ENCODE data around the gene CCDC169.
"Not testable (repeated sequence)": the region's sequence is repeated elsewhere in the genome, so short reads cannot be mapped to it uniquely, and the experiment has no call there.

Gene CCDC169

GRCh38 chr13:36297366-36298338 is at the start of gene CCDC169:
Gene CCDC169, minus strand, starts transcription at chr13:36297814. Its CDS starts 95 bp downstream, at chr13:36297719.
- peak in 1 of 2 donors; percentile 31 for DNase-seq (ENCODE audit: low read depth in 1 of 2, low spot score in 1 of 2)

GRCh38 chr13:36346222-36347083 is 48.8 kb upstream of the CCDC169 start, which contains the start of gene SPART:
Gene SPART, minus strand, starts transcription at chr13:36346394. Its CDS starts 10,564 bp downstream, at chr13:36335830.
- peak; percentile 69 to 71 for DNase-seq (ENCODE audit: low read depth in 1 of 2, low spot score in 1 of 2)

DNA sequence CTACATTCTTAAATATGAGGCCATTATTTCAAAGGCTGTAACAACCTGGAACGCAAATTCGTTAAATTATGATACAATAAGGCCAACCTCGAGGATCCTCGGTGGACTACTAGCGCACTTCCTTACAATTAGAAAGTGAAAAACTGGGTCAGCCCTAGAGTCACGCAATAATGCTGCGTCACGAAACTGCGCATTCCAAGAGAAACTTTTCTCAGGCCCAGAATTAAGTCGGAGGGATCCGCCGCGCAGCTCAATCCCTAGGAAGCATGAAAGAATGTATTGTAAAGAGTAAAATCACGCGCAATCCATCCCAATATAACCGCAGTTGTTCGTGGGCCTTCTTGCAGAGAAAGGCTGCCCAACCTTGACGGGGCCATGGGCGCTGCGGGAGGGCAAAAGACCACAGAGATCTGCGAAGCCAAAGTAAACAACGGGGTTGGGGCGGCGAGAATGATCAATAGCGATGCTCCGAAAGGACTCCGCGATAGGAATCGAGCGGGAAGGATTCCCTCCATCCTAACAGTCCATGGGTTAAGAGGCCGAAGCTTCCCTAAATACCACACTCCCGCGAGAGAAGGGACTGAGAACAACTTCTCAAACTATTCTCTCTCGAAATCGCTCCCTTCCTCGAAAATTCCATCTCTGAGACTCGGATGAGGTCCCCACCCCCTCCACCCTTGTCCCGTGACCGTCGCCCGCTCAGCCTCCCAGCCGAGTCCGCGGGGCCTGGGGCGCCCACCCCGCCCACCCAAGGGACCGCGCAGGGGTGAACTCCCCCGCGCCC is 48.0 kb upstream of the CCDC169 start:
- DNase-seq (ENCODE audit: low read depth in 1 of 2, low spot score in 1 of 2) = peak; percentile 4 to 6

DNA sequence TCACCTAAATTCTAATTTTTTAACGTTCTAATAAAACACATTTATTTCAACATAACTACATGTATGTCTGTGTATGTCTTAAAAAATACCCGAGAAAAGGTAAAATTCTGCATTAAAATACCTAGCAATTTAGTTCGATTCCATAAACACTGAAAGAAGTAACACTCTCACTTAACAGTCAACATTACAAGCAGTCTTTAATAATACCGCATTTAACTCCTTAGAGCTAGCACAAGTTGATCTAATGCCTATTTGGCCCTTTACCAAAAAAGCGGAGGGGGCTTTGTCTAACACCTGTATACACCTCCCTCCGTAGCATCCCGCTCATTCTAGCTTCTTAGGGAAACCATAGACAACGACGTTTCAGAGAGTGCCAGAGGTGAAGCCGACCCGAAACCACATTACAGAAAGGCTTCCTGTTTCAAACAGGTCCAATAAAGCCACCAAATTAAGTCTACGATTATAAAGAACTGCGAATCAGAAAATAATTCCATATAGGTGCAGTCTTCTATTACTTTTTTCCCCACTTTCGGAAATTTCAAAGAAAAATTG is 47.3 kb upstream of the CCDC169 start:
- DNase-seq (ENCODE audit: low read depth in 1 of 2, low spot score in 1 of 2) = no peak

- DNase-seq (ENCODE audit: low read depth in 1 of 2, low spot score in 1 of 2) = no peak
Measured at GRCh38 chr13:36344173-36344572, 46.6 kb upstream of the CCDC169 start.

DNA sequence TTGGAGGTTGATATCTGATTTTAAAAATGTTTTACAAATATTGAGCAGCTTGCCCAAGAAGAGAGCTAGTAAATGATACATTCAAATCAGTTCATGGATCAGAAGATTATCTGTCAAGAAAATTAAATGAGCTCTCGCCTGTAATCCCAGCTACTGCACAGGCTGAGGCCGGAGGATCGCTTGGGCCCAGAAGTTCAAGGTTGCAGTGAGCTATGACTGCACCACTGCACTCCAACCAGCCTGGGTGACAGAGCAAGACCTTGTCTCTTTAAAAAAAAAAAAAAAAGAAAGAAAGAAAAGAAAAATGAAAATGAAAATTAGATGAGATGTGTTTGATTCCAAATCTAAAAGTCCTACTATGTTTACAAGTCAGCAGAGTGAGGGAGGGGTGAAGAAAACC is 46.2 kb upstream of the CCDC169 start:
- no peak for DNase-seq (ENCODE audit: low read depth in 1 of 2, low spot score in 1 of 2)

- DNase-seq (ENCODE audit: low read depth in 1 of 2, low spot score in 1 of 2) = no peak
Measured at GRCh38 chr13:36342715-36343114, 45.1 kb upstream of the CCDC169 start.

DNA sequence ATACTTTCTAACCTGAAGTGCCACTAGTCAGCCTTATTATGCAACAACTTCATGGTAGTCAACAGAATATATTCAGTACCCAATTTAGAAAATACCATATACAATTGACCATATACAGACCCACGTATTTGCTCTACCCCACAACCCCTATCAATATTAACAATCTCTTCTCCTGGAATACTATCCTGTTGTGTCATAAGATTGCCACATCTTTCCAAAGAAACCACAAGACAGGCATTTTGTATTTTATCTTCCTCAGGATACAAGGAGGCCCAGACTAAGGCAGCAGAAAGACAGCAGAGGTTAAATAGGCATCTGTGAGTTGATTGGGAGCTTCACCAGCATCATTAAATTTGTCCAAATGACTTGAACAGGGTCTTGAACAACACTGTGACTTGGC is 44.1 kb upstream of the CCDC169 start:
- DNase-seq (ENCODE audit: low read depth in 1 of 2, low spot score in 1 of 2) = no peak

DNA sequence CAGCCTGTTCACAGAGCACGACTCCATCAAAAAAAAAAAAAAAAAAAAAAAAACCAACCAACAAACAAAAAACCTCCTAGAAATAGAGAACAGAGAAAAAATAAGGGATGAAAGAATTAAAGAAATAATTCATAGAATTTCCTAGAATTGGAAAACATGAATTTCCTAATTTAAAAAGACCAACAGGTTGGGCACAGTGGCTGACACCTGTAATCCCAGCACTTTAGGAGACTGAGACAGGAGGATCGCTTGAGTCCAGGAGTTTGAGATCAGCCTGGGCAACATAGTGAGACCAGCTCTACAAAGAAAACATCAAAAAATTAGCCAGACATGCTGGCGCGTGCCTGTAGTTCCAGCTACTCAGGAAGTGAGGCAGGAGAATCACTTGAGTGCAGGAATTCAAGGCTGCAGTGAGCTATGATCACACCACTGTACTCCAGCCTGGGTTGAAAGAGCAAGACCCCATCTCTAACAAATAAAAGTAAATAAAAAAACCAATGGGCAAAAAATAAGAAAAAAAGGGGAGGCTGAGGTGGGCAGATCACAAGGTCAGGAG is 42.1 kb upstream of the CCDC169 start:
- DNase-seq (ENCODE audit: low read depth in 1 of 2, low spot score in 1 of 2) = no peak

DNA sequence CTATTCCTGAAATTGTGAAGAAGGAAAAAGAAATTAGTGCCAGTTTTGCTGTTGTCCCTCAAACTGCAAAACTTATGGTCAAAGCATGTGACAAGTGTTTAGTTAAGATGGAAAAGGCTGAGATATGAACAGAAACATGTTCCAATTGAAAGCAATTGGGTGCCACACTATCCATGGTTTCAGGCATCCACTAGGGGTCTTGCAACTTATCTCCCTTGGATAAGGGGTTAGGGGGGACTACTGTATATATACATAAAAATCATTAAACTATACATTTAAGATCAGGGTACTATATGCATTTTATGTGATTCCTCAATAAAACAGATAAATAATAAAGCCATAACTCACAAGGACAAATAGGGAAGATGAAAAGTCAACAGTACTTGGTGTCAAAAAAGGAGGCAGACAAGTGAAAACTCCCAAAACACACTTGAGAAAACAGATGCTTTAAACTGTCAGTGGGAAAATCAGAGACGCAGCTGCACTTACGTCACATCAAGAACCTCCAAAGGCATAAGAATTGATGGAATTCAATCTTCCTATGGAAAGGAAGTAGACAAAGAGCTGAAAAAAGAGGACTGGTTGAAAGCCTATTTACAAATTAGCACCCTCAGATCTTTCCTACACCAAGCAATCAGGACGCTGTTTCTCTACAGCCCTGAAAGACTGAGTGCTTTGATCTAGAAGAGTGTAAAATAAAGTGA is 40.5 kb upstream of the CCDC169 start:
- no peak for DNase-seq (ENCODE audit: low read depth in 1 of 2, low spot score in 1 of 2)

- DNase-seq (ENCODE audit: low read depth in 1 of 2, low spot score in 1 of 2) = no peak
Measured at GRCh38 chr13:36332986-36333385, 35.4 kb upstream of the CCDC169 start.

DNA sequence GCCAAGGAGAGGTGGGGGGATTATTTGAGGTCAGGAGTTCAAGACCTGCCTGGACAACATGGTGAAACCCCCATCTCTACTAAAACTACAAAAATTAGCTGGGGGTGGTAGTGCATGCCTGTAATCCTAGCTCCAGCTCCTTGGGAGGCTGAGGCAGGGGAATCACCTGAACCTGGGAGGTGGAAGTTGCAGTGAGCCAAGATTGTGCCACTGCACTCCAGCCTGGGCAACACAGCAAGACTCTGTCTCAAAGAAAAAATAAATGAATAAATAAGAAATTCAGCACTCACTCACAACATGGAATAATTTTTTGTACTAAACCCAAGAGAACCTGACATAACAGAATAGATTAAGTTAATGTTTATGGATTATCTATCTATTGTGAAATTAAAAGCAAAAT is 34.6 kb upstream of the CCDC169 start:
- not testable (repeated sequence) for DNase-seq (ENCODE audit: low read depth in 1 of 2, low spot score in 1 of 2)

DNA sequence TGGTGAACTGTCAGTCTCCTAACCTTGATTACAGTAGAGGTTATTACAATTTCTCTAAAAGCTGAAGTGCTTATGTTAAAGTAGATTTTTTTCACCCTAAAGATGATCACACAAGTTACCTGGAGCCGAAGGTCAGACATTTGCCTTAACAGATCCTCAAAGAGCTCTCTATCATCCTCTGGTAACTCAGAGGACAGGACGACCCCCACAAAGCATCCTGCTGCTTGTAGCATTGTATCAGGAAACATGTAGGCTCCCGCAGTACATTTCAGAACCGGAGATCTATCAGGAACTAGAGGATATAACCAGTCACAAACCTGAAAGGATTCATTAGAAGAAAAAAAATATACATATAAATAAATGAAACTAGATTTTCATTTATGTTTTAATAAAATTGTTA is 33.7 kb upstream of the CCDC169 start:
- DNase-seq (ENCODE audit: low read depth in 1 of 2, low spot score in 1 of 2) = no peak

DNA sequence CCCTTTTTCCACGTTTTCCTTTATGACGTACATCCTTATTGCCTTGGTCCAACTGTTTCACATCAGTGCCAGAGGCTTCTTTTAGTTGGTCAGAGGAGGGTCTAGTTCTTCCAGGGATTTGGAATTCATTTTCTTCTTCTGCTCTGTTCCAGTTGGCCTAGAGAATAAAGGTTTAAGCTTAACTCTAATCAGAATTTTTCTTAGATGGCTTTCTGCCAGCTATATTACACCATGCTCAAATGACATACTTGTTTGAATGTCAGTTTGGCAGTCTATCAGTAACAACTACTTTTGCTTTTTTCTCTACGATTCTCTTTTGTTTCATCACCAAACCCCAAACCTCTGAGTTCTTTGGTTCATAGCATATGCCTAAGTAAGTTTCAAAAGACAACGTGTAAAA is 31.7 kb upstream of the CCDC169 start:
- DNase-seq (ENCODE audit: low read depth in 1 of 2, low spot score in 1 of 2) = no peak

- no peak for DNase-seq (ENCODE audit: low read depth in 1 of 2, low spot score in 1 of 2)
Measured at GRCh38 chr13:36328821-36329220, 31.2 kb upstream of the CCDC169 start.

DNA sequence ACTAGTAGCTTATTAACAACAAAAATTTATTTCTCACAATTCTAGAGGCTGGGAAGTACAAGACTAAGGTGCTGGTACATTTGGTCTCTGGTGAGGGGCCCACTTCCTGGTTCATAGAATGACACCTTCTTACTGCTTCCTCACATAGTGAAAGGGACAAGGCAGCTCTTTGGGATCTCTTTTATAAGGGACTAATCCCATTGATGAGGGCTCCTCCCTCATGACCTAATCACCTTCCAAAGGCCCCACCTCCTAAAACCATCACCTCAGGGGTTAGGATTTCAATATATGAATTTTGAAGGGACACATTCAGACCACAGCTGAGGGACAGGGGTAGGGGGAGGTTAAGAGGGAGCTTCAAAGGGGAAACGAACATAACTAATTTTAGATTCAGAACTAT is 28.3 kb upstream of the CCDC169 start:
- no peak for DNase-seq (ENCODE audit: low read depth in 1 of 2, low spot score in 1 of 2)

DNA sequence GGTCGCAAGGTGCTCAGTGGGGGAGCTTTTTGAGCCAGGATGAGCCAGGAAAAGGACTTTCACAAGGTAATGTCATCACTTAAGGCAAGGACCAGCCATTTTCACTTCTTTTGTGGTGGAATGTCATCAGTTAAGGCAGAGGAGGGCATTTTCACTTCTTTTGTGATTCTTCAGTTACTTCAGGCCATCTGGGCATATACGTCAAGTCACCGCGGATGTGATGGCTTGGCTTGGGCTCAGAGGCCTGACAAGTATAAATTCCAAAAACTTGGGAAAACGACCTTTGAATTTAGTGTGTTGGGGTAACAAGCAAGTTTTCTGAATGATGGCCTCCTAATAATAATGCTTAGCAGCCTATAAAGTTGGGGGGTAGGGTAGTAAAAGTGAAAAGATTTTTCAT is 27.3 kb upstream of the CCDC169 start:
- not testable (repeated sequence) for DNase-seq (ENCODE audit: low read depth in 1 of 2, low spot score in 1 of 2)

- DNase-seq (ENCODE audit: low read depth in 1 of 2, low spot score in 1 of 2) = no peak
Measured at GRCh38 chr13:36323951-36324566, 26.4 kb upstream of the CCDC169 start.

- no peak for DNase-seq (ENCODE audit: low read depth in 1 of 2, low spot score in 1 of 2)
Measured at GRCh38 chr13:36323408-36323807, 25.8 kb upstream of the CCDC169 start.
